ENCODE results near the gene ARFGAP1. TPM values are rescaled to one million over a fixed set of nuclear protein-coding genes. Genes with fewer than 3 reads are reported as not detected.

ARFGAP1 gene
- total and polyA plus RNA-seq, 10 of the 15 experiments (the other 5 are each of a cell fraction or from before 2014, with no cell fraction given): 0.45 to 79.9 (median 30.8) TPM

DNA sequence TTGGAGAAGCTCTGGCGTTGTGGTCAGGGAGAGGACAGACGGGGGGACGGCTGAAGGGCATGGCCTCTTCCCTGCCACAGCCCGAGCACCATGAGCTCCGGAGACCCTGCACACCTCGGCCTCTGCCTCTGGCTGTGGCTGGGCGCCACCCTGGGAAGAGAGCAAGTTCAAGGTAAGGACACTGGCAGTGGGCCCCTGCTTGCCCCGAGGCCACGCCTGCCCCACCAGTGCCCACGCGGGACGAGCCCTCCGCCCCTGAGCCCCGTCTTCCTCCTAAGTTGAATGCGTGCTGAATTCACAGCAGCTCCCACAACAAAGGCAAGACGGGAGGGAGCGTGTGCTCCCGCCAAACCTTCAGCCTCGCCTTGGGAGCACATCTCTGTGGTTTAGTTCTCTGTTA lies 22.4 kb downstream of the ARFGAP1 start:
- Histone ChIP-seq H3K4me1 (ENCODE audit: control insufficient read depth, insufficient read depth, low read length) (no peaks in the 10 kb centered on the region), H4K20me1 (ENCODE audit: control insufficient read depth, insufficient read depth) (no peaks in the 10 kb centered on the region), H3K36me3 (ENCODE audit: control insufficient read depth in 2 of 2, insufficient read depth in 2 of 2, low read length in 1 of 2) (no peaks in the 10 kb centered on the region), H3K9me3 (replicated peaks; ENCODE audit: control insufficient read depth, insufficient read depth, low read length) (no peaks in the 10 kb centered on the region), H3K4me2 (ENCODE audit: control insufficient read depth, insufficient read depth) (no peak overlapping the region), H3K4me3 (no peak overlapping the region), H3K27me3 (replicated peaks in 1 of 2; ENCODE audit: control insufficient read depth in 2 of 2, insufficient read depth in 2 of 2, low read length in 1 of 2) (no peaks in the 10 kb centered on the region; a peak in 1 of 4 replicates), H2AFZ (ENCODE audit: control insufficient read depth, low read depth, low read length) (no peak overlapping the region), H3K9ac (ENCODE audit: control insufficient read depth, insufficient read depth, low read length) (no peak overlapping the region), H3K79me2 (ENCODE audit: control insufficient read depth, insufficient read depth, low read length) (no peaks in the 10 kb centered on the region), H3K27ac (ENCODE audit: control insufficient read depth, insufficient read depth) (no peak overlapping the region)
- CTCF ChIA-PET: interaction anchor here (2.7 kb wide), 1 partner anchor 72 kb away, joined by 8 read pairs; no protein-coding TSS in a partner anchor
- intact Hi-C loops (cut with micrococcal nuclease; ENCODE audit: unreplicated experiment) (no loop called here), in situ Hi-C loops (cut with MboI) (no loop called here)
- TF ChIP-seq SPI1 (IDR thresholded peaks at IDR 0.05; ENCODE audit: borderline replicate concordance, insufficient read depth, low read depth, low read length) (no peak), RCOR1 (conservative IDR thresholded peaks at IDR 0.05; ENCODE audit: low read depth, low read length) (no peak), EGR1 (IDR thresholded peaks at IDR 0.05; ENCODE audit: borderline replicate concordance in 1 of 2, low read depth in 2 of 2, low read length in 2 of 2) (no peak), POU2F2 (IDR thresholded peaks at IDR 0.05; ENCODE audit: borderline replicate concordance, low read depth, low read length) (no peak), CBFB (IDR thresholded peaks at IDR 0.05; ENCODE audit: low read depth) (no peak), SIX5 (IDR thresholded peaks at IDR 0.05; ENCODE audit: low read depth, low read length, severe bottlenecking) (no peak)
- TF ChIP-seq, protein P1, sequence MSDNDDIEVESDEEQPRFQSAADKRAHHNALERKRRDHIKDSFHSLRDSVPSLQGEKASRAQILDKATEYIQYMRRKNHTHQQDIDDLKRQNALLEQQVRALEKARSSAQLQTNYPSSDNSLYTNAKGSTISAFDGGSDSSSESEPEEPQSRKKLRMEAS (IDR thresholded peaks at IDR 0.05; ENCODE audit: low read depth, low read length): no peak
- TF ChIP-seq, protein P2, sequence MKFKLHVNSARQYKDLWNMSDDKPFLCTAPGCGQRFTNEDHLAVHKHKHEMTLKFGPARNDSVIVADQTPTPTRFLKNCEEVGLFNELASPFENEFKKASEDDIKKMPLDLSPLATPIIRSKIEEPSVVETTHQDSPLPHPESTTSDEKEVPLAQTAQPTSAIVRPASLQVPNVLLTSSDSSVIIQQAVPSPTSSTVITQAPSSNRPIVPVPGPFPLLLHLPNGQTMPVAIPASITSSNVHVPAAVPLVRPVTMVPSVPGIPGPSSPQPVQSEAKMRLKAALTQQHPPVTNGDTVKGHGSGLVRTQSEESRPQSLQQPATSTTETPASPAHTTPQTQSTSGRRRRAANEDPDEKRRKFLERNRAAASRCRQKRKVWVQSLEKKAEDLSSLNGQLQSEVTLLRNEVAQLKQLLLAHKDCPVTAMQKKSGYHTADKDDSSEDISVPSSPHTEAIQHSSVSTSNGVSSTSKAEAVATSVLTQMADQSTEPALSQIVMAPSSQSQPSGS (IDR thresholded peaks at IDR 0.05; ENCODE audit: low read length): no peak
- POLR2A ChIA-PET: no interaction called here
- no TSS peak for BruUV-seq (replicated peaks)
- FAIRE-seq (no peak), ATAC-seq (no peak), DNase-seq (ENCODE audit: low read depth, low spot score) (no peak)
- RAD21 ChIA-PET (ENCODE audit: unreplicated experiment): no interaction called here
- SMC1A ChIA-PET (ENCODE audit: uncharacterized antibody, unreplicated experiment): no interaction called here
- 71% methylated on average over 17 of the region's 19 CpGs for WGBS (ENCODE audit: insufficient coverage, insufficient replicate concordance, low lambda C conversion rate, missing lambda C conversion rate)

Measured in GM12878 (cell line).